Cardiac muscle cell (in vitro differentiated cells and primary cell): Measurements from ENCODE around the gene CAPN5. TPM values are rescaled to one million over a fixed set of nuclear protein-coding genes. Genes with fewer than 3 reads are reported as not detected.
"Not testable (repeated sequence)": the region's sequence is repeated elsewhere in the genome, so short reads cannot be mapped to it uniquely, and the experiment has no call there.

Source experiments
- DNase-seq, 2 donors: peaks; one replicate each; pipeline versions ENCODE4 v3.0.0 to v3.0.0-alpha.2; 2010 to 2017; ENCODE audit warnings: low read depth in 1 of 2, low spot score in 1 of 2
- H3K27ac ChIP-seq: fragments of 200-600 bp; sonication (generic); 2 replicates; pipeline ENCODE4 v1.5.1; 2016
- H3K27me3 ChIP-seq: fragments of 200-600 bp; sonication (generic); 2 replicates; pipeline ENCODE4 v1.6.0; 2016; ENCODE audit warnings: control low read depth
- H3K36me3 ChIP-seq: fragments of 200-600 bp; sonication (generic); 2 replicates; pipeline ENCODE4 v1.5.1; 2016; ENCODE audit warnings: control low read depth
- H3K4me1 ChIP-seq: fragments of 200-600 bp; sonication (generic); 2 replicates; pipeline ENCODE4 v1.8.1; 2017; ENCODE audit warnings: low read depth, mild to moderate bottlenecking, mixed run types
- H3K4me3 ChIP-seq: fragments of 200-600 bp; sonication (generic); 2 replicates; pipeline ENCODE4 v1.5.1; 2016; ENCODE audit warnings: mild to moderate bottlenecking
- H3K9me3 ChIP-seq: fragments of 200-600 bp; sonication (generic); 2 replicates; pipeline ENCODE4 v1.5.1; 2017; ENCODE audit warnings: low read depth, mild to moderate bottlenecking, control low read depth
- CTCF ChIP-seq: IDR thresholded peaks from 2 replicates; pipeline ENCODE4 v1.5.1; 2012; ENCODE audit warnings: low read depth, mild to moderate bottlenecking, low read length
- polyA plus RNA-seq: library from polyadenylated mRNA; unstranded; fragments of >200 nt; fragmentation: Nextera tagmentation; extraction: Ambion mirVana; gene quantifications from 2 replicates; pipeline ENCODE4 v1.2.1, GENCODE V29; 2016
- total RNA-seq: library from RNA; depleted of rRNA; stranded (reverse); fragments of >200 nt; gene quantifications from 2 replicates; pipeline ENCODE4 v1.2.3, GENCODE V29; 2016

The CAPN5 gene
- total and polyA plus RNA-seq, 2 experiments from 2014 or later = 9.8 to 10.0 TPM

- no peak overlapping the region for H3K4me3 ChIP-seq
- H3K27ac ChIP-seq = no peak overlapping the region
- no peak for TF ChIP-seq CTCF
- no peaks in the 10 kb centered on the region for H3K36me3 ChIP-seq
- no peaks in the 10 kb centered on the region for H3K27me3 ChIP-seq
- no peak for DNase-seq
- no peaks in the 10 kb centered on the region for H3K4me1 ChIP-seq
- H3K9me3 ChIP-seq = no peaks in the 10 kb centered on the region
These were observed 29.8 kb downstream of the CAPN5 start for GRCh38 chr11:77096591-77097019.

- not testable (repeated sequence) for H3K27ac ChIP-seq, H3K9me3 ChIP-seq, H3K4me3 ChIP-seq, H3K27me3 ChIP-seq, H3K36me3 ChIP-seq, H3K4me1 ChIP-seq, DNase-seq
These were observed 30.4 kb downstream of the CAPN5 start for GRCh38 chr11:77097180-77097579.

GRCh38 chr11:77100166-77101042 lies 33.6 kb downstream of the CAPN5 start:
- Histone ChIP-seq H3K36me3 (no peaks in the 10 kb centered on the region), H3K9me3 (no peaks in the 10 kb centered on the region), H3K27ac (no peak overlapping the region), H3K4me1 (no peaks in the 10 kb centered on the region), H3K4me3 (no peak overlapping the region), H3K27me3 (no peaks in the 10 kb centered on the region)
- TF ChIP-seq CTCF = no peak
- no peak for DNase-seq

- Histone ChIP-seq H3K27me3 (no peaks in the 10 kb centered on the region), H3K4me1 (no peaks in the 10 kb centered on the region), H3K4me3 (no peak overlapping the region), H3K36me3 (no peaks in the 10 kb centered on the region), H3K27ac (no peak overlapping the region), H3K9me3 (no peaks in the 10 kb centered on the region)
- peak; percentile 15 to 47 for DNase-seq
- TF ChIP-seq CTCF = peak; percentile 64
These were observed 34.3 kb downstream of the CAPN5 start for GRCh38 chr11:77101043-77101537.

- no peak for DNase-seq
- Histone ChIP-seq H3K9me3 (no peaks in the 10 kb centered on the region), H3K4me3 (no peak within 1 kb of the TSS), H3K36me3 (no peaks in the 10 kb centered on the region), H3K27ac (no peak within 1 kb of the TSS), H3K4me1 (no peaks in the 10 kb centered on the region), H3K27me3 (no peaks in the 10 kb centered on the region)
- no peak for TF ChIP-seq CTCF
These were observed 35.8 kb downstream of the CAPN5 start, which contains the start of gene OMP for GRCh38 chr11:77102246-77103210. TSS of gene OMP (plus strand) at chr11:77102840. CDS start at chr11:77102840, 0 bp downstream.
